Right cardiac atrium (tissue), 5 donors: ENCODE results near the gene CPT1B. TPM values are rescaled to one million over a fixed set of nuclear protein-coding genes. Genes with fewer than 3 reads are reported as not detected.

Experiments used
- ATAC-seq, 2 donors: fragments of 200-7000 bp; cut with Tn5 transposase; one replicate each; pipeline versions ENCODE4 v1.8.0 to v1.9.1; 2020; ENCODE audit warnings: moderate library complexity in 2 of 2, mild to moderate bottlenecking in 1 of 2
- DNase-seq, 3 donors: peaks; one replicate each; pipeline ENCODE4 v3.0.0-alpha.2; 2020
- H3K27ac ChIP-seq: one replicate; pipeline ENCODE4 v1.5.1; 2013; ENCODE audit warnings: mild to moderate bottlenecking, low read length, control low read depth, moderate library complexity
- H3K27me3 ChIP-seq: one replicate; pipeline ENCODE4 v1.6.1; 2013; ENCODE audit not compliant: control insufficient read depth, insufficient read depth
- H3K4me1 ChIP-seq: one replicate; pipeline ENCODE4 v1.6.1; 2013; ENCODE audit warnings: low read length; ENCODE audit not compliant: control insufficient read depth, insufficient read depth
- H3K4me3 ChIP-seq: one replicate; pipeline ENCODE4 v1.5.1; 2013; ENCODE audit warnings: low read length, control low read depth
- H3K9me3 ChIP-seq: one replicate; pipeline ENCODE4 v1.6.1; 2013; ENCODE audit warnings: low read length; ENCODE audit not compliant: control insufficient read depth
- WGBS: extraction: QIAGEN DNeasy Blood & Tissue Kit; methylation state at CpG from one replicate; pipeline ENCODE4 v1.1.7; 2013; 5-methylcytosine and 5-hydroxymethylcytosine counted together
- intact Hi-C, 4 donors: fragments of 100-400 bp; cut with DNase I; formaldehyde crosslinking; loops; one replicate each; pipeline versions ENCODE4 v1.11.0 to v1.14.0; 2022 to 2023
- polyA plus RNA-seq: library from polyadenylated mRNA; stranded (reverse); fragments of 200-250 nt; gene quantifications from one replicate; pipeline ENCODE4 v1.2.3, GENCODE V29; 2013
- total RNA-seq, 4 donors: library from RNA; stranded (reverse); fragmentation: NEBNext Ultra II Directional; extraction: Animal tissue kit (Norgen Biotek cat#: 25700); gene quantifications; one replicate each; pipeline ENCODE4 v1.2.1, GENCODE V29; 2021
- donor health status: healthy with polysubstance abuse.
- donor health status: DM: no; HTN: yes; CAD: no.
- donor health status: DM: no; HTN: no; CAD: no.
- donor health status: DM: no; HTN: yes; CAD: no; lungs with severe emphysema.
- donor health status: DM: yes; HTN: yes; CAD: no.

The CPT1B gene
- total and polyA plus RNA-seq, 5 donors: 217 to 290 (median 237) TPM

DNA sequence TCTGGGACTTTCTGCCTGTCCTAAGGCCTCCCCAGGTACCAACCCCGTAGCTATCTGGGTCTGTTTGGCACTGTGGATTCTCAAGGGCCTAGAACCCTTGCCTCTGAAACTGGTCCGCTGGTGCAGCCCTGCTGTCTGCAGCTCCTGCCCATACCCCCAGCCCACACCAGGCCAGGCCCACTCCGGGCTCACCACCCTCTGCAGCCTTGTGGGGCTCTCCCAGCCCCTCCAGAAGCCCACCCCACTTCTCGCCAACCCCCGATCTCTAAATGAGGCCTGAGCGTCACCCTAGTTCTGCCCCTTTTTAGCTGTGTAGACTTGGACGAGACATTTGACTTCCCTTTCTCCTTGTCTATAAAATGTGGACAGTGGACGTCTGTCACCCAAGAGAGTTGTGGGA lies 27.8 kb downstream of the CPT1B start:
- Histone ChIP-seq H3K4me1 (no peaks in the 10 kb centered on the region), H3K27ac (no peak overlapping the region), H3K9me3 (no peaks in the 10 kb centered on the region), H3K4me3 (no peak overlapping the region), H3K27me3 (no peaks in the 10 kb centered on the region)
- intact Hi-C loops: no loop called here
- 90% methylated on average over 8 of the region's 8 CpGs for WGBS
- ATAC-seq (no peak), DNase-seq (no peak)

DNA sequence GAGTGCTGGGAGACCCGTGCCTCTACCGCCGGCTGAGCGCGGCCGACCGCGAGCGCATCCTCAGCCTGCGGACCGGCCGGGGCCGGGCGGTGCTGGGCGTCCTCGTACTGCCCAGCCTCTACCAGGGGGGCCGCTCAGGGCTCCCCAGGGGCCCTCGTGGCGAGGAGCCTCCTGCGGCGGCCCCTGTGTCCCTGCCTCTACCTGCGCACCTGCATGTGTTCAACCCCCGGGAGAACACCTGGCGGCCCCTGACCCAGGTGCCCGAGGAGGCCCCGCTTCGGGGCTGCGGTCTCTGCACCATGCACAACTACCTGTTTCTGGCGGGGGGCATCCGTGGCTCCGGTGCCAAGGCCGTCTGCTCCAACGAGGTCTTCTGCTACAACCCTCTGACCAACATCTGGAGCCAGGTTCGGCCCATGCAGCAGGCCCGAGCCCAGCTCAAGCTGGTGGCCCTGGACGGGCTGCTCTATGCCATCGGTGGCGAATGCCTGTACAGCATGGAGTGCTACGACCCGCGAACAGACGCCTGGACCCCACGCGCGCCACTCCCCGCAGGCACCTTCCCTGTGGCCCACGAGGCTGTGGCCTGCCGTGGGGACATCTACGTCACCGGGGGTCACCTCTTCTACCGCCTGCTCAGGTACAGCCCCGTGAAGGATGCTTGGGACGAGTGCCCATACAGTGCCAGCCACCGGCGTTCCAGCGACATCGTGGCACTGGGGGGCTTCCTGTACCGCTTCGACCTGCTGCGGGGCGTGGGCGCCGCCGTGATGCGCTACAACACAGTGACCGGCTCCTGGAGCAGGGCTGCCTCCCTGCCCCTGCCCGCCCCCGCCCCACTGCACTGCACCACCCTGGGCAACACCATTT lies 29.1 kb downstream of the CPT1B start:
- DNase-seq (peak in 2 of 3 donors; percentile 35 to 61), ATAC-seq (no peak)
- H3K27ac ChIP-seq: no peak overlapping the region
- no peaks in the 10 kb centered on the region for H3K9me3 ChIP-seq
- H3K4me3 ChIP-seq: peak overlapping the region; percentile 4
- H3K4me1 ChIP-seq: no peaks in the 10 kb centered on the region
- intact Hi-C loops: no loop called here
- H3K27me3 ChIP-seq: no peaks in the 10 kb centered on the region
- WGBS: 61% methylated on average over 68 of the region's 68 CpGs

DNA sequence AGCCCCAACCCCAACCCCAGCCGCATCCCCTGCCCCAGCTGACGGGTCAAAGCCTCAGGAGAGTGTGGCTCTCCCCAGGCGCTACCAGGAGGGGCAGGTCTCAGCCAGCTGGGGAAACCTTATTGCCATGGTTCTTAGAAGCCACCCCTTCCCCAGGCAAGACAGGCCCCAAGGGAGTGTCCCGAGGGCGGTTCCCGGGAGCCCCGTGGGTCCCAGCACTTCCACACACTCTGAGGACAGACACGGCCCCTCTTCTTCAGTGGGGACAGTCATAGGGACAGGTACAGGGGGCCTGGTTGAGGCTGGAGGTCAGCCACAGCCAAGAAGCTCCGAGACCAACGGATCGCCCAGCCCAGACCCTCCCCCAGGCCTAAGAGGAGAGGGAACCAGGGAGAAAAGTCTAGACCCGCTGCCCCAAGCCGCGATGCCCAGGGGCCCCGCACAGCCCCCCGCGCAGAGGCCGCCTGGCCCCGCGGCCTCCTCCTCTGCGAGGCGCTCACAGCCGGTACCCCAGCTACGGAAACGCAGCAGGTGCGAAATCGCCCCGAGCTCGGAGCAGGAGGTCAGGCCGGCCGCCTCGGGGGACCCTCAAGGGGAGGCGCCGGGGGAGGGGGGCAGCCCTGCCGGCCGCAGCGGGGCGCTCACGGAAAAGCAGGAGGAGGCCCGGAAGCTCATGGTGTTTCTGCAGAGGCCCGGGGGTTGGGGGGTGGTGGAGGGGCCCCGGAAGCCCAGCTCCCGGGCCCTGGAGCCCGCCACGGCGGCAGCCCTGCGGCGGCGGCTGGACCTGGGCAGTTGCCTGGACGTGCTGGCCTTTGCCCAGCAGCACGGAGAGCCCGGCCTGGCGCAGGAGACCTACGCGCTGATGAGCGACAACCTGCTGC lies 29.9 kb downstream of the CPT1B start:
- ATAC-seq: no peak
- no peak overlapping the region for H3K27ac ChIP-seq
- no peaks in the 10 kb centered on the region for H3K9me3 ChIP-seq
- intact Hi-C loops: no loop called here
- peak in 2 of 3 donors; percentile 58 to 71 for DNase-seq
- H3K4me1 ChIP-seq: no peaks in the 10 kb centered on the region
- WGBS: 6% methylated on average over 56 of the region's 56 CpGs
- H3K4me3 ChIP-seq: peak overlapping the region; percentile 4
- no peaks in the 10 kb centered on the region for H3K27me3 ChIP-seq

DNA sequence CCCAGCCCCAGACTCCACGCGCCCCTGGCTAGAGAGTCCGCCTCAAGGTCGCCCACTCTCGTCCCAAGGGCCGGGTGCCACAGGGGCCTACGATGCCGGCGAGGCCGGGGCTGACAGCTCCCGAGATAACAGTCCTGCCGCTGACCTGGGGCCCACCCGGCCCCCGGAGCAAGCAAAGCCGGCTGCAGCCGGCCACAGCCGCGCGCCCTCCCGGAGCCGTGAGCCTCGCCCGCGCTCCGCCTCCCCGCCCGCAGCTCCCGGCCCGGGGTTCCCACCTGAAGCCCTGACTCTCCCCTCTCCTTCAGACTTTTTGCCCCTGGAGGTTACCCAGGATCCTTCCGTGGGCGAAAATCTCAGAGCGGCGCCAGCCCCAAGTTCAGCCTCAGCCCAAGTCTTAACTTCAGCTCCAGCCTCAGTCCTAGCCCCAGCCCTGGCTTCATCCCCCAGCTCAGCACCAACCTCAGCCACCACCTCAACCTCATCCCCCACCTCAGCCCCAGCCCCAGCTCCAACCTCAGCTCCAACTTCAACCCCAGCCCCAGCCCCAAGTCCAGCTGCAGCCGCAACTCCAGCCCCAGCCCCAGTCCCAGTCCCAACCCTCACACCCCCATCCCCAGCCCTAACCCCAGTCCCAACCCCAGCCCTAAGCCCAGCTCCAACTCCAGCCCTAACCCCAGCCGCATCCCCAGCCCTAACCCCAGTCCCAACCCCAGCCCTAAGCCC lies 30.8 kb downstream of the CPT1B start:
- DNase-seq (peak in 1 of 3 donors; percentile 61), ATAC-seq (no peak)
- H3K27ac ChIP-seq: no peak overlapping the region
- H3K27me3 ChIP-seq: no peaks in the 10 kb centered on the region
- intact Hi-C loops: no loop called here
- no peaks in the 10 kb centered on the region for H3K9me3 ChIP-seq
- no peak overlapping the region for H3K4me3 ChIP-seq
- 16% methylated on average over 35 of the region's 35 CpGs for WGBS
- H3K4me1 ChIP-seq: no peaks in the 10 kb centered on the region

DNA sequence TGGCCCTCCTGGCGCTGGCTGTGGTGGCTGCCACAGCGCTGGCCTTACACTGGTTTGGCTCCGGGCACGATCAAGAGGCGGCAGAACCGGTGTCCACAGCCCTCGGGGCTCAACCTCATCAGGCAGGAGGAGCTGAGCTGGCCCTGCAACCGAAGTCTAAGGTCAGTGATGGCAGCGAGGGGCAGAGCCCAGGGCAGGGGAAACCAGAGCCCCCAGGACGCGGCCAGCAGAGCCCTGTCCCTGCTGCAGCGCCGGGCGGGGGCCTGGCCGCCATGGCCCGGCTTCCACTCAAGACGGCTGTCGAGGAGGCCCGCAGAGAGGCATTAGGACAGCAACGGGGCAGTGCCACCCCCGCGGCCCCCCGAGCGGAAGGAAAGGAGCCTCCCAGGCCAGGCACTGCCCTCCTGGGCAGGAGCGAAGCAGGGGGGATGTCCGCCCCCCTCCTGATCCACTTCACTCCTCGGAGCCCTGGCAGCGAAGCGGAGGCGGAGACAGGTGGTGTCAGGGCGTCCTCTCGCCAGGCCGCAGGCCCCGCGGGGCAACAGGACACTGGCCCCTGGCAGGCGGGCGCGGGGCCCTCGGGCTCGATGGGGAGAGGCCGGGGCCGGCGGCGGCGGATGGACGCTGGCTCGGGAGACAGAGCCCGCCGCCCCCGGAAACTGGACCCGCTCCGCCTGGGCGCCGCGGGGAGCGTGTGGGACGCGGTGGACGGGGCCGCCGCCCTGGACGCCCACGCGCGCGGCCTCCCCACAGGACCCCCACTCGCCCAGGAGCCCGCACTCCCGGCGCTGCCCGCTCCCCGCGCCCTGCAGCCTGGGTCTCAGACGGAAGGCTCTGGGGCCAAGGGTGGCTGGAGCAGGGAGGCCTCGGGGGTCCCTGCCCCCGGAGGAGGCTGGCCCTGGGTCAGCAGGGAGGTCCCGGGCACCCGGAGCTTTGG lies 31.6 kb downstream of the CPT1B start:
- DNase-seq (peak in 1 of 3 donors; percentile 54), ATAC-seq (no peak)
- Histone ChIP-seq H3K27ac (no peak overlapping the region), H3K4me3 (no peak overlapping the region), H3K9me3 (no peaks in the 10 kb centered on the region), H3K4me1 (no peaks in the 10 kb centered on the region), H3K27me3 (no peaks in the 10 kb centered on the region)
- WGBS: 49% methylated on average over 78 of the region's 78 CpGs
- intact Hi-C loops: no loop called here

DNA sequence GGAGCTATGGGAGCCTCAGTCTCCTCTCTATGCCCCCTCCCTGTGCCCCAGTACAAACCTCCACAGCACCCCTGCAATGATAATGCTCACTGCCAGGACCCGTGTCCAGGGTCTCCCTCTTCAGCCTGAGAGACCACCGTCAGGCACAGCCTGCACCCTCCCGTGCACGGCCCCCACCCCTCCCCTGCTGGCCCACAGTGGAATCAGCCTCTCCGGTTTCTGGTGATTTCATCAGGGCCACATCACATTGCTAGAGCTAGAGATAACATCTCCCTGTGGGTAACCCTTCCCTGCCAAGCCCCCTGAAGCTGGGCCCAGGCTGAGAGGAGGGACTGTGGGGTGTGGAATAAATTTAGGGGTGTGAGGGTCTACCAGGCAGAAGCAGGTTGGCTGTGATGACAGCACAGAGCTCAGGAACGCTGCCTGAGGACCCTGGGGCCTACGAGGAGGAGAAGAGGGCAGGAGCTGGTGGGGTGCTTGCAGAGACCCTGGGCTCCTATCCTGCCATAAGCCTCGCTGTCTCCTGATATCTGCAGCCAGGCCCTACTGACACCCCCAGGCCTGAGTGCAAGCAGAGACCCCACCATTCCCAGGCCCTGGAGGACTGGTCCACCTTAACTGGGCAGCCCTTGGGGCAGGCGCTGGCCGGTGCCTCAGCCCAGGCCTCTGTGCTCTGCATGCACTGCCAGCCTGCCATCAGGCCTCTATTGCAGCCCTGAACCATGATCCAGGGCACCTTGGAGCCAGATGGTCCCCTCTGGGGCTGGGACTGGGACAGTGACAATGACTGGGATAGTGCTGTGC lies 32.5 kb downstream of the CPT1B start, which contains the start of gene KLHDC7B:
TSS of gene KLHDC7B (plus strand) at position 378 of the 804 bp plus-strand sequence. CDS start at position 723, 345 bp downstream.
- Histone ChIP-seq H3K4me3 (no peak within 1 kb of the TSS), H3K27ac (no peak within 1 kb of the TSS), H3K9me3 (no peaks in the 10 kb centered on the region), H3K27me3 (no peaks in the 10 kb centered on the region), H3K4me1 (no peaks in the 10 kb centered on the region)
- intact Hi-C loops: no loop called here
- DNase-seq (no peak), ATAC-seq (no peak)
- 59% methylated on average over 10 of the region's 10 CpGs for WGBS

DNA sequence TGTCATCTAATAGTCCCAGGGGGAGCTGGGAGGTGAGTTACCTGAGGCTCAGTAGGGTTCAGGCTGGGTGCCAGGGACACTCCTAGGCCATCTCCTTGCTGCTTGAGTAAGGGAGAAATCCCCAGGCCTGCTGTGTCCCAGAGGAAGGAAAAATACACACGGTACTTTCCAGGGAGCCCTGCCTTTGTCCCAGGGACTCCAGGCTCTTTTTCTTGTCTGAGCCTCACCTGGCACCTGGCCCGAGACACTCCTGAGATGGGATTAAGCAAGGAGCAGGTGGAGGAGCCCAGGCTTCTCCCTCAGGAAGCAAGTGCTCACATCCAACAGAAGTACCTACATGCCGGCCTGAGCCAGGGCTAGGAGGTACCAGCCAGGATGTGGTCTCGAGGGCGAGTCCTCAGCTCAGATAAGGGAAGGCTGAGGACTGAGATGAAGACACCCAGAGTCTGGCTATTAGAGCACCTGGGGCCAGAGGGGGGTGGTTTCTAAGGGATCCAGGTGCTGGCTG lies 33.4 kb downstream of the CPT1B start:
- WGBS: 74% methylated on average over 5 of the region's 5 CpGs
- no peaks in the 10 kb centered on the region for H3K4me1 ChIP-seq
- ATAC-seq: no peak
- peak in 1 of 3 donors; percentile 61 for DNase-seq
- no peak overlapping the region for H3K27ac ChIP-seq
- no peak overlapping the region for H3K4me3 ChIP-seq
- intact Hi-C loops: no loop called here
- no peaks in the 10 kb centered on the region for H3K27me3 ChIP-seq
- no peaks in the 10 kb centered on the region for H3K9me3 ChIP-seq

DNA sequence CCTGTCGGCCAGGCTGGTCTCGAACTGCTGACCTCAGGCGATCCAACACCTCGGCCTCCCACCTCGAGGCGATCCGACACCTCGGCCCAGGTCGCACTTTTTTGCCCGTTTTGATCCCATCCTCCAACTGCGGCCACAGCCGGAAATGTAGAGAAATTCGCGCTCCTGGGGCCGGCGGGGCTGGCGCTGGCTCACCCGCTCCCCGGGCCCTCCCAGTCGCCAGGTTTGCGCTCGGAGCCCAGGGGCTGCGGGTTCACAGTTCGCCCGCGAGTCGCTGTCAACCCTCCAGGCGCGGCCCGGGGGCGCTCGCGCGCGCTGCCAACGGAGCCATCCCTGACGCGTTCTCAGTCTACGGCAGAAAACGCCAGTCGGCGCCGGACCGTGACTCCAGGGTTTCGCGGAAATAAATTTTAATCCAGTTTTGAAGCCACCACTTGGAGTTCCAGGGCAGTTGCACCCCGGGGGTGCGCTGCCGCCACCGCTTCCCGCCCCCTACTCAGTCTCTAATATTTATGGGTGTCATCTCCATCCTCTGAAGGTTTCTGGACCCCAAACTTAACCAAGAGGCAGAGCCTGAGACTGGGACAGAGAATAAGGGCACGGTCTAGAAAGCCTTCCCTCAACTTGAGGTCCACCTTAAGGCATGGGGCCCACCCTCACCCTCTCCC lies 34.0 kb downstream of the CPT1B start:
- ATAC-seq (peak; percentile 61 to 67), DNase-seq (peak; percentile 81 to 92 (median 91))
- WGBS: 4% methylated on average over 52 of the region's 52 CpGs
- Histone ChIP-seq H3K27me3 (no peaks in the 10 kb centered on the region), H3K9me3 (no peaks in the 10 kb centered on the region), H3K4me1 (no peaks in the 10 kb centered on the region), H3K27ac (no peak overlapping the region), H3K4me3 (no peak overlapping the region)
- intact Hi-C loops: no loop called here

DNA sequence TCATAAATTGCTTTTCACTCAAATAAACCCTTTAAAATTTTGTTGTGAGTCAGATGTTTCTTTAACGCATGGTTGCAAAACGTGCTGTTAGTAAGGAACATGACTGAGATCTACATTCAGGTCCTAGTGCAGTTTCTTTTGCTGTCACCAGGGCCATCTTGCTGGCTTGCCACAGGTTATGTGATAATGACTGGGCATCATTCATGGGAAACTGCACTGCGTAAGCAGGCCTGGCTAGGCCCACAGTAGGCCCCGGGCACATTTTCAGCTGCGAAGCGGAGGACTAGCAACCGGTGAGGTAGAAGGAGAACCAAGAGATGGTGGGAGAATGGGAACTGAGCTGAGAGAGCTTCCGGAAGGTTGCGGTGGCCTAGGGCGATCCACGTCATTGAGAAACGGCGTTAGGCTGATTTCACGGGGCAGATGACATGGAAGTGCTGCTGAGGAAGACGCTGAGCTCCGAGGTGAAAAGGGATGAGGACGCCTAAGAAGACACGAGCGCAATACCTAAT lies 35.8 kb downstream of the CPT1B start:
- DNase-seq (peak in 1 of 3 donors; percentile 71), ATAC-seq (no peak)
- H3K9me3 ChIP-seq: no peaks in the 10 kb centered on the region
- no peaks in the 10 kb centered on the region for H3K4me1 ChIP-seq
- H3K27me3 ChIP-seq: no peaks in the 10 kb centered on the region
- no peak overlapping the region for H3K4me3 ChIP-seq
- WGBS: 87% methylated on average over 19 of the region's 19 CpGs
- intact Hi-C loops: no loop called here
- H3K27ac ChIP-seq: no peak overlapping the region
